ENCODE measurements around the gene BCDIN3D. TPM values are rescaled to one million over a fixed set of nuclear protein-coding genes. Genes with fewer than 3 reads are reported as not detected.

BCDIN3D gene
- total and polyA plus RNA-seq, 4 donors = 2.6 to 4.4 (median 3.0) TPM

- Histone ChIP-seq H3K27me3 (ENCODE audit: control insufficient read depth in 3 of 3, insufficient read depth in 3 of 3, low read length in 2 of 3) (no peaks in the 10 kb centered on the region), H3K9ac (ENCODE audit: insufficient read depth in 1 of 2, low read length in 2 of 2) (no peak overlapping the region), H3K4me3 (no peak overlapping the region), H3K9me3 (ENCODE audit: control insufficient read depth in 4 of 4, insufficient read depth in 3 of 4, low read length in 3 of 4) (no peaks in the 10 kb centered on the region), H3K4me1 (ENCODE audit: control insufficient read depth in 5 of 5, insufficient read depth in 5 of 5, low read length in 5 of 5) (peaks cover 0 to 39% (median 25%) of the 10 kb centered on the region in 5 donors), H3K36me3 (ENCODE audit: control insufficient read depth in 4 of 4, insufficient read depth in 4 of 4, low read length in 4 of 4) (no peaks in the 10 kb centered on the region), H3K27ac (ENCODE audit: low read depth in 1 of 2, low read length in 1 of 2) (no peak overlapping the region)
- no peak for DNase-seq
- no peak for ATAC-seq (ENCODE audit: insufficient read depth, low FRiP score)
- TF ChIP-seq CTCF (IDR thresholded peaks at IDR 0.05; ENCODE audit: control extremely low read depth, extremely low read depth) = no peak
- 81 to 93% methylated on average over 8 of the region's 8 CpGs for WGBS, 2 donors
These were observed 22.9 kb upstream of the BCDIN3D start for GRCh38 chr12:49865782-49866135.

- Histone ChIP-seq H3K4me1 (ENCODE audit: control insufficient read depth in 5 of 5, insufficient read depth in 5 of 5, low read length in 5 of 5) (peaks cover 0 to 37% (median 25%) of the 10 kb centered on the region in 5 donors), H3K36me3 (ENCODE audit: control insufficient read depth in 4 of 4, insufficient read depth in 4 of 4, low read length in 4 of 4) (no peaks in the 10 kb centered on the region), H3K9me3 (ENCODE audit: control insufficient read depth in 4 of 4, insufficient read depth in 3 of 4, low read length in 3 of 4) (no peaks in the 10 kb centered on the region), H3K4me3 (no peak overlapping the region), H3K27ac (ENCODE audit: low read depth in 1 of 2, low read length in 1 of 2) (no peak overlapping the region), H3K27me3 (ENCODE audit: control insufficient read depth in 3 of 3, insufficient read depth in 3 of 3, low read length in 2 of 3) (no peaks in the 10 kb centered on the region), H3K9ac (ENCODE audit: insufficient read depth in 1 of 2, low read length in 2 of 2) (no peak overlapping the region)
- no peak for DNase-seq
- TF ChIP-seq CTCF (IDR thresholded peaks at IDR 0.05; ENCODE audit: control extremely low read depth, extremely low read depth) = no peak
- ATAC-seq (ENCODE audit: insufficient read depth, low FRiP score) = no peak
- WGBS, 2 donors = 89 to 93% methylated on average over 13 of the region's 13 CpGs
These were observed 22.3 kb upstream of the BCDIN3D start for GRCh38 chr12:49865109-49865781.

- 70 to 83% methylated on average over 2 of the region's 2 CpGs for WGBS, 2 donors
These were observed 21.8 kb upstream of the BCDIN3D start for GRCh38 chr12:49864798-49865090.

More at GRCh38 chr12:49864798-49865090, 21.8 kb upstream of the BCDIN3D start:
- no peaks in the 10 kb centered on the region for H3K36me3 ChIP-seq (ENCODE audit: control insufficient read depth in 4 of 4, insufficient read depth in 4 of 4, low read length in 4 of 4)
- H3K9me3 ChIP-seq (ENCODE audit: control insufficient read depth in 4 of 4, insufficient read depth in 3 of 4, low read length in 3 of 4) = no peaks in the 10 kb centered on the region
- no peak overlapping the region for H3K9ac ChIP-seq (ENCODE audit: insufficient read depth in 1 of 2, low read length in 2 of 2)
- no peaks in the 10 kb centered on the region for H3K27me3 ChIP-seq (ENCODE audit: control insufficient read depth in 3 of 3, insufficient read depth in 3 of 3, low read length in 2 of 3)
- no peak overlapping the region for H3K27ac ChIP-seq (ENCODE audit: low read depth in 1 of 2, low read length in 1 of 2)
- DNase-seq (no peak), ATAC-seq (ENCODE audit: insufficient read depth, low FRiP score) (no peak)
- H3K4me1 ChIP-seq (ENCODE audit: control insufficient read depth in 5 of 5, insufficient read depth in 5 of 5, low read length in 5 of 5) = peaks cover 0 to 34% (median 21%) of the 10 kb centered on the region in 5 donors
- no peak for TF ChIP-seq CTCF (IDR thresholded peaks at IDR 0.05; ENCODE audit: control extremely low read depth, extremely low read depth)
- no peak overlapping the region for H3K4me3 ChIP-seq

Data from lung (tissue), 12 donors.